GM21526 (cell line): Measurements from ENCODE around the gene SCN2A.
"Not testable (repeated sequence)": the region's sequence is repeated elsewhere in the genome, so short reads cannot be mapped to it uniquely, and the experiment has no call there.

Experiments
- ATAC-seq: cut with Tn5 transposase; IDR thresholded peaks from one replicate; pipeline ENCODE4 v1.9.1; 2021; ENCODE audit warnings: moderate library complexity; ENCODE audit not compliant: unreplicated experiment, low FRiP score

The SCN2A gene

DNA sequence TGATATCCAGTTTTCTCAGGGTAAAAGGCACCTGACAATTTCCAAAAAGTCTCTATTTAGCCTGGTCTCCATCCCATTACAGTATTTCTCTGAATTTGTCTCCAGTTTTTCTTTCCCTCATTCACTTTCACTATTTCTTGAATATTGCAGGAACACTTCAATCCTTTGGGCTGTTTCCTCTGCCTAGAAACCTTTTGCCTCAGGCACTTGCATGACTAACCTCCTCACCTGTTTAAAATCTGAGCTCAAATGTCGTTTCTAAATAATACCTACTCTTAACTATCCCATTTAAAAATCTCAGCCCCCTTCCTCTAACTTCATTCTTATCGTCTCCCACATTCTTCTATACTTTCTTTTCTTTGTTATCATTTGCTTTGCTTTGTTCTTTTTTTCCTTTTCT is 9.0 kb downstream of the SCN2A start:
- no peak for ATAC-seq

DNA sequence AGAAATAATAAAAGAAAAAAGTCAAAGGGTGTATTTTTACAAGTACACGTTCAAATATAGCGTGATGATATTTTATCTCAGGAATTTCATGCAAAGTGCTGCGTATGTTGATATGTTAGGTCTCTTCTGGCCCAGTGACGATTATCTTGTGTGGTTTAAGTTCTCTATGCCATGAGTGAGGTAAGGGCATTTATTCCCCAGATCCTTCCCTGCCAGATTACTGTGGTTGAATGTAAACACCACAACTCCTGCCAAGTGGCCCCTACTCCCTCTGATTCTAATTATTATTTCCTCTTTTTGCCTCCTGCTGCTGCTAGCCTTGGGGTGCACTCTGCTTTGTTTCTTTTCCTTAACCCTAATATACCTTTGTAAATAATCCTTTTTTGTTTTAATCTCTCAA is 12.2 kb downstream of the SCN2A start:
- ATAC-seq, result no peak

DNA sequence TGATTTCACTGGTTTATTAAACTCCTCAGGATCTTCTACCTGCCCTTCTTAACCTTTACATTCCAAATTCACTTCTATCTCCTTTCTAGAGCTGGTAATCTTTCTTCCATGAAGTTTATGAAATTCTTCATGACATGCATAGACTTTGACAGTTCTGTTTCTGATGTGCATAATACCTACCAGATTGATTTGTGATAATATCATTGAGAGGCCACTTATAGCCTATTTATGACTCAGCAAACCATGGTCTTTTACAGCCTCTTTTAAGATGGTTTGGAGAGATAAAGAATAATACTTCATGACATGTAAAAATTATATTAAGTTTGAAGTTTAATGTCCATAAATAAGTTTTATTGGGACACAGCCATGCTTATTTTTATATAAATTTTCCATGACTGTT is 14.0 kb downstream of the SCN2A start:
- ATAC-seq, result no peak

DNA sequence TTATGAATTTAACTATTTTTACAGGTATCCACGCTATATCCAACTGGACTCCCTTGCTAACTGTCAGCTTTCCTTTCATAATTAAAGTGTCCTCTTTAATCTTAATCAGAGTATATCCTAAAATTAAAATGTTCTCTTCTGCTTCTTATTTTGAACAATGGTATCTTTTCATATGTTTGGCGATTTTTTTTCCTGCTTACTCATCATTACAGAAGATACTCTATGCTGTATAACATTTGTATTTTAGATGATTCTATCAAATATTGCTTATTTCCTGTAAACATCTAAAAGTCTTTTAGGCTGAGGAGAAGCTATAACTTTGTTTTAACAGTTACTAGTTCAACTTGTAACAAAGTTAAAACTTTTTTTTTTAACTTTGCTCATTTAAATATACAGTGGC is 17.4 kb downstream of the SCN2A start:
- no peak for ATAC-seq

DNA sequence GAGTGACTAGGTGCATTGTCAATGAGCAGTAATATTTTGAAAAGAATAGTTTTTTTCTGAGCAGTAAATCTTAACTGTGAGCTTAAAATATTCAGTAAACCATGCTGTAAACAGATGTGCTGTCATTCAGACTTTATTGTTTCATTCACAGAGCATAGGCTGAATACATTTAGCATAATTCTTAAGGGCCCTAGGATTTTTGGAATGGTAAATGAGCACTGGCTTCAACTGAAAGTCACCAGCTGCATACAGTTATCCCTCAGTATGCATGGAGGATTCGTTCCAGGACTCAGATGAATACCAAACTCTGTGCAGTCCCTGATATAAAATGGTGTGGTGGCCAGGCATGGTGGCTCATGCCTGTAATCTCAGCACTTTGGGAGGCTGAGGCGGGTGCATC is 21.1 kb downstream of the SCN2A start:
- not testable (repeated sequence) for ATAC-seq

DNA sequence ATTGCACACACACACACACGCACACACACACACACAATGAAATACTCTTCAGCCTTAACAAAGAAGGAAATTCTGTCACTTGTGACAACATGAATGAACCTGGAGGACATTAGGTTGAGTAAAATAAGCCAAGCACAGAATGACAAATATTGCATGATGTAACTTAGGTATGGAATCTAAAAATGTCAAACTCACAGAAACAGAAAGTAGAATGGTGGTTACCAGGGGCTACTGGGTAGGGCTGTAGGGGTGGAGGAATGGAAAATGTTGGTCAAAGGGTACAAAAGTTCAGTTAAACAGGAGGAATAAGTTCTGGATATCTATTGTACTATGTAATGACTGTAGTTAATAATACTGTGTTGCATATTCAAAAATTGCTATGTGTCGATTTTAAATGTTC is 29.5 kb downstream of the SCN2A start:
- ATAC-seq, result no peak

DNA sequence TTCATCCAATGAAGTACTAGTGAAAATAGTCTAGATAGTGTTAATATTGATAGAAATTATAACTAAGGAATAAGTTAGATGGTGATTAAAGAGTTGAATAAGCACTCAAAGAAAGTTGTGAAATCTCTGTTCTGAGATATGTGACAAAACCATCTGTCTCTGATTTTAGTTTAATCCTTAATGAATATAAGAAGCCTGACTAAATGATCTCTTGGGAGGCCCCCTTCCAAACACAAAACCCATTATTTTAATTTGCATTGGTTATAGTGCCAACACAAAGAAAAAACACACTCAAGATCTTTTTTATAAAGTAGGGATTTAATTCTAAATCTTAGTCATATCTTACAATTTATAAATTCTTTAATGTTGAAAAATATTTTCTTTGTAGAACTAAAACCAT is 34.0 kb downstream of the SCN2A start:
- no peak for ATAC-seq

DNA sequence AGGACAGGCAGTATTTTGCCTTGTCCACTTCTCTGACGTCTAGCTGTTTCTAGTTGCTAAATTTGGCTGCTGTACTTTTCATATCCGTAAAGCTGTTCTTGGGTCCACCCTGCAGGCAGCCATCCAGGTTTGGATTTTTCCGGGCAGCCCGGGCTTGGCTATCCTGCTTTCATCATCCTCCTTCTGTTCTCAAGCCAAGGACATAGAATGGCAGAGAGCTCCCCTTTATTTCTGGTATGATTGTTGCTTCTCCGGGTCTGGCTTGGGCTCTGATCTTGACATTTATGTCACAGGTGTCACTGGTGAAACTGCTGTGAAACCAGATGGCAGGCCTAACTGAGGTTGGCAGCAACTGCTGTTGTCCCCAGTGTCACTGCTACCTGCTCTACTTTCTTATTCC is 35.5 kb downstream of the SCN2A start:
- ATAC-seq, result no peak

DNA sequence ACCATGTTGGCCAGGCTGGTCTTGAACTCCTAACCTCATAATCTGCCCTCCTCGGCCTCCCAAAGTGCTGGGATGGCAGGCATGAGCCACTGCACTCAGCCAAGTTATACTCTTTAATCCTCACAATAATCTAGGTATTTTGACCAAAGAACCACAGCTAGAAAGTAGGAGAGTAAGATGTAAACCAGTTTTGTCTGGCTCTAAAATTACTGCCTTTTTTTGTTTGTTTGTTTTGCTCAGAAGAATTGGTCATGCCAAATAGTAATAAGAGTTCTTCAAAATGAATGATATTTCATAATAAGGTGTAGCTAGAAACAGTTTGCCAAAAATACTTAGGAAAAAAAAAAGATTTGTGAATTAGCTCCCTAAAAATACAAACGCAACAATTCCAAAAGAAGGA is 36.7 kb downstream of the SCN2A start:
- ATAC-seq, result no peak

DNA sequence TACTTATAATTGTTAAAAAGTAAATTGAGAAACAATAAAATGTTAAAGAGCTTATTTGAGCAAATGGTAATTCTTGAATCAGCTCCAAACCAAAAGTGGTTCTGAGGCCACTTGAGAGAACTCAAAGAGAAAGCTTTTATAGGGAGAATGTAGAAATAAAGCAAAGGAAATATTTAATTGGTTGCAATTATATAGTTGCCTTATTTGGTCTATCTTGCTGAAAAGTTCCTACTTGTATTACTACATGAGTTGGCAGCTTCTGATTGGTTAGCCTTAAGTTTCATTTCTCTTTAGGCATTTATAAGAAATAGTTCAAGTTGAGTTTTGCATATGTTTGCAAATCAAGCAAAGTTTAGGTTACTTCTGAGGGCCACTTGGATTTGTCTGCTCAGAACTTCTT is 38.1 kb downstream of the SCN2A start:
- no peak for ATAC-seq

DNA sequence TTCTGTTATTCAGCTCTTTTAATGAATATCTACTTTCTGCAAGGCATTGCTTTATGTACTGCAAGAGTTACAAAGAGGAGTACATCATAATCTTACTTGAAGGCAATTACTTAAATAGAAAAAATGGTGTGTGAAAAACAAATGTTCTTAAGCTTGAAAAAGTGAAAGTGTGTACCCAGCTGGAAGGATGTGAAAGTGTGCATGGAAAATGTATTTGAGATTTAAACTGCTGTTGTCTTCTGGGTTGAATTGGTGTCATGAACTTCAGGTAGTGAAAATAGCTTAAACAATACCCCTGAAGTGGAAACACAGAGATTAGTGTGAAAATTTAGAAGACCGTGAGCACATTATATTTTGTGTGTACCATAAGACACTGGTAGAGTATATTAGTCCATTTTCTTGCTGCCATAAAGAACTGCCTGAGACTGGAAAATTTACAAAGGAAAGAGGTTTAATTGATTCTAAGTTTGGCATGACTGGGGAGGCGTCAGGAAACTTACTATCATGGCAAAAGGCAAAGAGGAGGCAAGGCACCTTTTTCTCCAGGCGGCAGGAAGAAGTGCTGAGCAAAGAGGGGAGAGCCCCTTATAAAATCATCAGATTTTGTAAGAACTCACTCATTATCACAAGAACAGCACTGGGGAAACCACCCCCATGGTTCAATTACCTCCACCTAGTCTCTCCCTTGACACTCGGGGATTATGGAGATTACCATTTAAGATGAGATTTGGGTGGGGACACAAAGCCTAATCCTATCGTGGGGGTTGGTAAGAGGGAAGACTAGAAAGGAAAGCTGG is 38.8 kb downstream of the SCN2A start:
- ATAC-seq, result no peak

DNA sequence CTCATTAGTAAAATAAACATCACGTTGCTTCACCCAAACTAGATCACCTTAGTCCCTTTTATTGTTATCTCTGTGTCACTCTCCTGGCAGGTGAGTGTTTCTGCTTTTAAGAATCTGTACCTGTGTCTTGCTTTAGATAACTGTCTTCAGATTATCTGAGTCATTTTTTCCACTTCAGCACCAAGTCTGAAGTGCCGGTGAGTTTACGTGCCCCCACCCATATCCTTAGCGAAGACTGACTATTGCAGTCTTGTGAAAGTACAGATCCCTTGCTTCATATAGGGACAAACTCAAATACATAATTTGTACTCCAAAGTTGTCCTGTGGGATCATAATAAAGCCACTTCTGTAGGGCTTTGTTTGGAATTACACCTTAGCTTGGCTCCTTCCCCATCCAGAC is 41.1 kb downstream of the SCN2A start:
- no peak for ATAC-seq

DNA sequence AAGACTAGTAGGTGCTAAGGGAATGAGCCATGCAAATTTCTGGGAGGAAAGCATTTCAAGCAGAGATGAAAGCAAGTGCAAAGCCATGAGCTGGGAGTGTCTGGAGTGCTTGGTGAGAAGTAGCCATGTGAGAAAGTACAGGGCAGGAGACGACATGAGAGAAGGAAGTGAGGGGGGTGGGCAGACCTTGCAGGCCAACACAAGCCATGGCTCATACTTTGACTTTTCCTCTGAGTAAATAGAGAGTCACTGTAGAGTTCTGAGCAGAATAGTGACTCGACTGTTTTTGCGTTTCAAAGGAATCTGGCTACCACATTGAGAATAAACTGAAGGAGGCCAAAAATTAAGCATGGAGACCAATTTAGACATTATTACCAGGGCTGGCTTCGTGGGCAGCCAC is 42.2 kb downstream of the SCN2A start:
- no peak for ATAC-seq

DNA sequence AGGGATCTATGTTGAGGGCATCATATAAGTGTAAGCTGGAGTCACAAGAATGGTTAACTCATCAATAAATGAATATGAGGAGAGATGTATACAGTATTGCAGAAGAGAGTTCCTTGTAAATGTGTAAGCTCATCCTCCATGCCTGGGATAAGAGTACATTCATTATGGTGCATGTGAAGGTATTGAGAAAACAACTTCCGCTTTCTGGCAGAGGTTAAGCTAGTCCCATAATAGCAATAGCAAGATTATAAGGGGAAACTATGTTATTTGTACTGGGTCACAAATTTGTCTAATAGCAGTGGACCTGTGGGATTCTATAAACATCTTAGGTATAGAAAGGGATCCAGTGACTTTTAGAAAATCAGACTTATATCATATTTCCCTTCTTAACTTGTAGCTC is 44.1 kb downstream of the SCN2A start:
- no peak for ATAC-seq

DNA sequence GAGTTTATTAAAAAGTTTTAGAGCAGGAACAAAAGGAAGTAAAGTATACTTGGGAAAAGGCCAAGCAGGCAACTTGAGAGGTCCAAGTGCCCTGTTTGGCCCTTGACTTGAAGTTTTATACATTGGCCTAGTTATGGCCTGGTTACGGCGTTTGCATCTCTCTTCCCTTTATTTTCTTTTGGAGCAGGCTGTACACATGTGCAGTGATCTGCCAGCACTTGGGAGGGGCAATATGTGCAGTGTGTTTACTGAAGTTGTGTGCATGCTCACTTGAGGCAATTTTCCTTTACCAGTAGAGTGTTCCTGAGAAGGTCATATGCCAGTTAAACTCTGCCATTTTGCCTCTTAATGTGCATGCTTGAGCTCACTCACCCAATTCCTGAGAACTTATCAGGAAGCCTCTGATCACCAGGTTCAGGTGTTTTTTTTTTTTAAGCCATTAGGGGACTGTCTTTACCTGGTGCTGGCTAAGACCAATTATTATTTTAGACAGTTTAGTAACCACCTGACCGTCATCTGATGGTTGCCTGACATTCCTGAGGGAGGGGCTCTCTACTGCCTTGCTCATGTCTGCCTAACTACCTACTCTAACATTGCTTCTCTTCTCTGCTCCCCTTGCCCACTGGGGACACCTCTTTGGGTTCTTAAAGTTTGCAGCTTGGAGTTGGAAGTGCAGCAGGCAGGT is 48.0 kb downstream of the SCN2A start:
- ATAC-seq, result no peak

DNA sequence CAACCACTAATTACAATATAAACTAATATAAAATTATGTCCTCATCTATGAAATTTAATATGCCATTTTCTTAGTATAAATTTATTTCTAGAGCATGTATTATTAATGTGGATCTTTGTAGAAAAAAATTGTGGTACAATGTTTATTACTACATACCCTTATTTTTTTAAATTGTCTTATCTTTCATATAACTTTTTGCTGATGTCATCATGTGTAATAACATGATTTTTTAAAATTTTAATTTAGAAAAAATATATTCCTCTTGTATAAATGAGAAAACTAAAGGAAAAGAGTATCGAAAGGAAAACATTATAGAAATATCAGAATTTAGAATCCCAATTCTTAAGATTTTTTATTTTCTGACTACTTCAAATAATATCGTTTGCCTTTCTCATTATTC is 49.9 kb downstream of the SCN2A start:
- ATAC-seq, result no peak

DNA sequence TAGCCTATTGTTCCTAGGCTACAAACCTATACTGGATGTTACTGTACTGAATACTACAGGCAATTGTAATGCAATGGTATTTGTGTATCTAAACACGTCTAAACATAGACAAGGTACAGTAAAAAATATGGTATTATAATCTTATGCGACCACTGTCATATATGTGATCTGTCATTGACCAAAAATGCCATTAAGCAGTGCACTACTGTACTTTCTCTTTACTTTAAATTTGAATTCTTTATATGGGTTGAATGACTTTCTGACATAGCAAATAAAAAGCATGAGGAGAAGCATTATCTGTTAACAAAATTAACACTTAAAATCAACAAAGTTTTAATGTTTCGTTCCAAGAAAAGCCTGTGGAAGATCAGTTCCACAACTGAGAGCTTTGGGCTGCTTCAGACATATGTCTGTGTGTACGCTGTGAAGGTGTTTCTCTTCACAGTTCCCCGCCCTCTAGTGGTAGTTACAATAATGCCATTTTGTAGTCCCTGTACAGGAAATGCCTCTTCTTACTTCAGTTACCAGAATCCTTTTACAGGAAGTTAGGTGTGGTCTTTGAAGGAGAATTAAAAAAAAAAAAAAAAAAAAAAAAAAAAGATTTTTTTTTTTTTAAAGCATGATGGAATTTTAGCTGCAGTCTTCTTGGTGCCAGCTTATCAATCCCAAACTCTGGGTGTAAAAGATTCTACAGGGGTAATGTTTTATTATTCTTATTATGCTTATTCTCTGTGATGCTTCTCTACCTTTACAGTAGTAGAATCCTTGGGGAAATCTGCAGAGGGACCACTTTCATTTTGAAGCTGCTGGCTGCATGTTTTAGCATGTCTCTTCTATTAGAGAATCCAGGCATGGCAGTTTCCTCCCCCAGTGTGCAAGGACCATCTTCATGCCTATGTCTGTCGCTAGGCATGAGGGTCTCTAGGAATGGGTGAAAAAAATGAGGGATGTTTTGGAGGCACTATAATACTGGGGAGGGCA is 54.5 kb downstream of the SCN2A start:
- ATAC-seq, result peak; percentile 100

DNA sequence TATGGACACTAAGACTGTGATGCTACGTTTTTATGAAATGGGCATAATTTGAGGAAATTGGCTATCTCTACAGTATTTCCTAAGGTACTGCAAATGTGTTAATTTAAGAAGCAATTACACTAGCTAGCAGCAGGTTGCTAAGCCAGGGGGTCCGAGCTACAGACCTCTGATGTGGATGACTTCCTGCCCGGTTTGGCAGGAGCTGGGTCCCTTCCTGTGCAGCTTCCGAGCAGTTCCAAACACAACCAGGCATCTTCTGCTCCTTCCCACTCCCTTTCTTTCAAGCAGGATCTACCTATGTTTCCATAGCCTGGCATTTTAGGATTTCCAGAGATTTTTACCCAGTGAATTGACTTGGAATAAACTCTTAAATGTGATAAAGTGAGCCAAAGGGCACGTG is 55.7 kb downstream of the SCN2A start:
- no peak for ATAC-seq

DNA sequence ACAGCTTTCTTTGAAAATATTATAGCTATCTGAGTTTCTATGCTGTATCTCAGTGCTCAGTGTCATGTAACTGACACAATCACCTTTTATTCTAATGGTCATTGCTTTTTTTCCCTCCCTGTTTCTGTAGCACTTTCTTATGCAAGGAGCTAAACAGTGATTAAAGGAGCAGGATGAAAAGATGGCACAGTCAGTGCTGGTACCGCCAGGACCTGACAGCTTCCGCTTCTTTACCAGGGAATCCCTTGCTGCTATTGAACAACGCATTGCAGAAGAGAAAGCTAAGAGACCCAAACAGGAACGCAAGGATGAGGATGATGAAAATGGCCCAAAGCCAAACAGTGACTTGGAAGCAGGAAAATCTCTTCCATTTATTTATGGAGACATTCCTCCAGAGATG is 56.4 kb downstream of the SCN2A start:
- no peak for ATAC-seq

DNA sequence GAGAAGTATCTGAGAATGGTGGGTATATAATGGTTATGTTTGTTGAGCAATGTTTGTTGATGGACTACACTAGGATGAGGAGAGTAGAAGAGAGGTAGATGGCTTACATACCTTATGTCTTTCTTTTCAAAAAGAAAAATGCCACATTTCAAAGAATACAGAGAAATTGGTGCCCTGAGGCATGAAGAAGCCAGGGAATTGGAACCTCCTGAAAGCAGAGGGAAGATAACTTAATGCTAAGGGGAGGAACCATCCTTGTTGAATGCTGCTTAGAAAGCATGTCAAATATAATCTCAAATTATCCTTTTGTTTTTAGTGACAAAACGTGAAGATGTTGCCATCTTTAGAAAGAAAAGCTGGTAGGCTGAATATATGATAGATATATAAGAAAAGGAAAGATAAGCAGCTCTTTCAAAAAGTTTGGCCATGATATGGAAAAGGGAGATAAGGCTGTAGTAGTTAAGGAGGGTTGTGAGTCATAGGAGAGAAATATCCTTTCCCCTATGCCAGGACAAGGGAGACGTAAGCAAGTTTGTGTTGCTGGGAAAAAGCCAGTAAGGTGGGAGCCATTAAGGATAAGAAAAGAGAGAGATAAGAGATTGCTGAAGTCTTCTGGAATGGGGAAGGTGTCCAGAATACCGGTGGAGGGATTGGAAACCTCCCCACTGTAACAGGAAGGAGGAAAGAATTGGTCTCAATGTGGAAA is 66.3 kb downstream of the SCN2A start:
- no peak for ATAC-seq

DNA sequence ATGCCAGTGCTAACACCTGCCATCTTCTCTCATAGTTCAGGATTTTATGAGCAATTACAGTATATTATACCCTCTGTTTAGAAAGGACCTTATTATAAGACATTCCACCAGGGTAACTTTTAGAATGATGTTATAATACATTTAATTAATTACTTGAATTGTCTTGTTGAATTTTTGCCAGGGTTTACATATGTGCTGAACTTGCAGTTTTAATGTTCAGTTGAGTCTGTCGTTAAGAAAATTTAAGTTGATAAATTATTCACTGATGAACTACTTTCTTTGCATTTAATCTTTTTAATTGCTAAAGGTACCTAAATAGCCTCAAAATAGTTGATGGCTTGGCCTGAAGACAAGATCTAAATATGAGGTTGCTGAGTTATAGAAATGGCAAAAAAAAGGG is 68.1 kb downstream of the SCN2A start:
- no peak for ATAC-seq
